Measurements from ENCODE around the gene TRABD.

DNA sequence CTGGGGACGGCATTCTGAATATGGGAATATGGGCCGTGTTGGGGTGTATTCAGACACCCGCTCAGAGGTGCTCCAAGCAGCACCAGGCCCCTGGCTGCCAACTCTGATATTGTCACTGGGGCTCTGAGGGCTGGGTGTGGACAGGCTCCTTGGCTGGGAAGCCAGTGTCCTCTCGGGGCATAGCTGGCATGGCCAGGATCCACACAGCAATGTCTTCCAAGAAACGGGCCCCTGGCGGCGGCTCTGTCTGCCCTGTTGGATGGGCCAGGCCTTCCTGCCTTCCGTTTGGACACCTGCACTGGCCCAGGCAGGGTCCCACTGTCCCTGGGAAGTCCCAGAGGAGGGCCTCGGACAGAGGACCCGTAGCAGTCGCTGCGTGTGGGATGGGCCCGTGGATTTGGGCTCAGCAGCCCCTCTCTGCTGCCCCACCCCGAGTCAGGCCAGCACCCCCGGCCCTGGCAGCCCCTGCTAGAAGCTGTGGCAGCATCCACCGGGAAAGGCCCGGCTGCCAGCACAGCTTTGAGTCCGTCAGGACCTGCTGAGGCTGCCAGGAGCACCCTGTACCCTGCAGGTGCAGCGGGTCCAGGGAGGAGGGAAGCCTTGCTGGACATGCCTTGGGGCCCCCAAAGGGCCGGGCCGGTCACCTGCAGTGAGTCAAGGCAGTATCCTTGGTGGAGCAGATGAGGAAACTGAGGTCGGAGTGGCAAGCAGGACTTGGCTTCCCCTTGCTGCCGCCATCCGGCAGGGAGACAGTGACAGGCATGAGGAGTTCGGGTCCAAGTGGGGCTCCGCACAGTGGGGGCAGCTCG lies 11.1 kb upstream of the TRABD start:
- TF ChIP-seq POLR2AphosphoS5 (IDR thresholded peaks at IDR 0.05) (no peak), POLR2A (IDR thresholded peaks at IDR 0.05) (no peak)

All from sigmoid colon (tissue), 4 donors.